SW 1271 (cell line): ENCODE measurements around the gene TRANK1.
"Not testable (repeated sequence)": the region's sequence is repeated elsewhere in the genome, so short reads cannot be mapped to it uniquely, and the experiment has no call there.

Source experiments
- DNase-seq, 2 experiments: peaks; one replicate each; lab custom pipeline; 2025; lab: John Stamatoyannopoulos, UW

Gene TRANK1

GRCh38 chr3:36892457-36893136 is 52.3 kb downstream of the TRANK1 start:
- no peak for DNase-seq

GRCh38 chr3:36891701-36892160 is 53.1 kb downstream of the TRANK1 start:
- no peak for DNase-seq

DNA sequence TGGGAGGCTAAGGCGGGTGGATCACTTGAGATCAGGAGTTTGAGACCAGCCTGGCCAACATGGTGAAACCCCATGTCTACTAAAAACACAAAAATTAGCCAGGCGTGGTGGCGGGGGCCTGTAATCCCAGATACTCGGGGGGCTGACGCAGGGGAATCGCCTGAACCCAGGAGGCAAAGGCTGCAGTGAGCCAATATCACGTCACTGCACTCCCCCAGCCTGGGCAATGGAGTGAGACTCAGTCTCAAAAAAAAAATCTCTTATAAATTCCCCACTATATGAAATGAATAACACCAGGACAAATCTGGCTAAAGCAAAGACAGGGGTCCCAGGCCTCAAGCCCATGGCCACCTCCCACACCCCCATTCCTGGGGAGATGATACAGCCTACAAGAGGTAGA is 53.8 kb downstream of the TRANK1 start:
- not testable (repeated sequence) for DNase-seq

GRCh38 chr3:36890261-36890660 is 54.6 kb downstream of the TRANK1 start:
- DNase-seq = no peak

GRCh38 chr3:36881735-36882134 is 63.1 kb downstream of the TRANK1 start:
- no peak for DNase-seq

GRCh38 chr3:36879842-36880241 is 65.0 kb downstream of the TRANK1 start:
- DNase-seq = not testable (repeated sequence)

GRCh38 chr3:36877930-36878685 is 66.7 kb downstream of the TRANK1 start:
- DNase-seq = no peak

DNA sequence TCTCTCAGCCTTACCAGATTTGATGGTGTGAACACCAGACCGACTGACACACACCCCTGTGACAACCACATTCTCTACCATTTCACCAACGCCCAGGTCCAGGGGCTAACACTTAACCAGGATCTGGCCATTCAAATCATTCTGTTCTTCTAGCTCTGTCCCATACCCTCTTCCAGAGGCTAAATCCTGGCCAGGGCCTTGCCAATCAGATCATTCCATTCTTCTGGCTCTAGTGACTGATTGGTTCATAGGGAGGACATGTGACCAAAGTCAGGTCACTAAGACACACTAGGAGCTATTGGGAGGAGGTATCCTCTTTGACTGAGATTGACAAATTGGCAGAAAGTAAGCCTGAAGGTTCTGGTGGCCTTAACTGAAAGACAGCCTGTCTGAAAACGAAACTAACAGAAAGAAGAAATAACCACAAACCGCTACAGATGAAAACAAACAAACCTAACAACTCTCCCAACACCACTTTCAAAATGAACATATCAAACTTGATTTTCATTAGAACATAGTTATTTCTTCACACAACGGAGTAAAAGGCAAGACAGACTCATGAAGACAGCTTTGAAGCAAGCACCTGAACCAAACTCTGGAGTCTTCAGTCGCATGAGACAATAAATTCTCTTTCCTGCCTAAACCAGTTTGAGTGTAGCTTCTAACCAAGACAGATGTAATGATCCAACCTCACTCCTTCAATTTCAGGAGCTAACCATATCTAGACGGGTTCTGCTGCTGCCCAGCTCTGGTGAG is 68.5 kb downstream of the TRANK1 start:
- DNase-seq = no peak

- DNase-seq = no peak
Observed at GRCh38 chr3:36875397-36875796, 69.5 kb downstream of the TRANK1 start.

DNA sequence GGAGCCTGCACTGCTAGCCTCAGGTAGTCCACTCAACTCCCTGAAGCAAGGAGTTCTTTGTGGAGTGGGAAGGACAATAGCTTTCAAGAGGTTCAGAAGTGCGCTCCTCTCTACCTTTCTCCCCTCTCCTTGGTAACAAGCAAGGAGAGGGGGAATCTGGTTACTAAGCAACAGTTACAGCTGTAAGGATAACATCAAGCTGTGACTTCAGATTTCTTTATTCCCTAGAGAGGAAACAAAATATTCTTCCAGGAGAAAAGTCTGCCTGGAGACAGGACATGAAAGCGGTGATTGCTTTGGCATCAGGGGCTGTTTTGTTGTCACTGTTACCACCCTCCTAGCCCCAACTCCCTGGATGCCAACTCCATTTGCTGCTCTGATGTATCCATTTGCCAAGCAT is 70.4 kb downstream of the TRANK1 start:
- no peak for DNase-seq

DNA sequence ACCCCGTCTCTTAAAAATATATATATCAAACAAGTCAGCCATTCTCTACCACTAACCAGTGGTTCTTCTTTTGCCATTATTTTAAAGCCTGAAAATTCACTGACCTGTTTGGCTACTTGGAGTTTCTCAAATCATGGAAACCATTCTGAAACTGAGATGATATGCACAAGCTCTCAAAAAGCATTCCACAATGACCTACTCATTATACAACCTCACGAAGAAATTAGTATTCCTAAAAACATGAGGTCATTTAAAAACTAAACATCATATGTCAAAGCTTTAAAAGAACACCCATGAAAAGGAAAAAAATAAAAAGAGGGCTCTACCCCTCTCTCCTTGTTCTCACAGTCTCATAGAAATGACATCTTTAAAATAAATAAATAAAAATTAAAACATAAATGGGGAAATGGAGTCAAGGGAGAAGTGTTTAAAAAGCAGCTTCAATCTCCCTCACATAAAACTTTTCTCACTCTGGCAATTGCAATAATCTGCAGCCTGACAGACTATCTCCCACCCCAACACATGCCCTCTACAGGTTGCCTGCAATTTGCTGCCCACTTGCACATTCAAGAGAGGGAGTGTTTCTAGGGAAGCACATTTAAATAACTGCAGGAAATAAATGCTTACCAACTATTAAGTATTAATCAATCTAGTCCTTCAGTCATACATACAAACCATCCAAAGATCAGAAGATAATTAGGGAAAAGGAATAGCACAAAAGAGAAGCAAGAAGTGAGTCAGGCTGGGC is 73.3 kb downstream of the TRANK1 start:
- DNase-seq = no peak

- DNase-seq = peak; percentile 40 to 70
Observed at GRCh38 chr3:36868614-36869436, 76.0 kb downstream of the TRANK1 start.

DNA sequence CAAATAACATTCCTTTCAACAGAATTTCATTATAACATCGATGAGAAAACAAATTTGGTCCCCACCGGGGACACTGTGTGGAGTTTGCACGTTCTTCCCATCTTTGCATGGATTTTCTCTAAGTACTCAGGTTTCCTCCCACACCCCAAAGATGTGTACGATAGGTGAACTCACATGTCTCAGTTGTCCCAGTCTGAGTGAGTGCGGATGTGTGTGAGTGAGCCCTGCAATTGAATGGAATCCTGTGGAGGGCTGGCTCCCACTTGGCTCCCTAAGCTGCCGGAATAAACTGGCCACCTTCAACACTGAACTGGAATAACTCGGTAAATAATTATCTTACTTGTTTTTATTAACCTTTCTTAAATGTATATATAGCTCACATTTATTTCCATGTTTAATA is 77.0 kb downstream of the TRANK1 start:
- no peak for DNase-seq

GRCh38 chr3:36866368-36866767 is 78.5 kb downstream of the TRANK1 start:
- no peak for DNase-seq

DNA sequence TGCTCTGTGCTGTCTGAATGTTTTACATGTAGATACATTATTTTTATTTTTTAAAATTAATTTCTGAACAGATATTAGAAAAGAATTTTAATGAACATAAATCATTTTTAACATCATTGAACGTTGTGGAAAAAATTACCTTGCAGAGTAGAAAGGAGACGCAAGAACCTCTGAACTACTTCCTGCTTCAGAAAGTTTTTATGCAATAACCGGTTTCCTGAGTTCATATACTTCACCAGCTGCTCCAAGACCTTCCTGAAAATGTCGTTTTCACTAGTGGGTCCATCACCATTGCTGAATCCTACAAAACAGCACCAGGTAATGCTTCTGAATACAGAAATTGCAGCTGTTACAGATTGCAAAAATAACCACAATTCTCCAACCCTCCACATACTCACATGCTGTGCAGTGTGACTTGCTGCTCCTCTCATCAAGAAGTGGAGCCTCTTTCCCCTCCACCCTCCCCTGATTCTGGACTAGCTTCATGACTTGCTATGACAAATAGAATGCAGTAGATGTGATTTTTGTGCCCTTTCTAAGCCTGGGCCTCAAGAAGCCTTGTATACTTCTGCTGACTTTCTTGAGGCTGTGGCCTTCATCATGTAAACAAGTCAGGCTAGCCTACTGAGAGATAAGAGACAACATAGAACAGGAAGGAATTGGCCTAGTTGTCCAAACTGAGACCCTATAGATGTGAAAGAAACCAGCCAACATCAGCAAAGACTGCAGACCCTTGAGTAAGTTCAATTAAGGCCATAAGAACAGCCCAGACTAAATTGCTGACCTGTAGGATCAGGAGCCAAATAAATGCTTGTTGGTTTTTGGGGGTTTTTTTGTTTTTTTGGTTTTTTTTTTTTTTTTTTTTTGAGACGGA is 80.4 kb downstream of the TRANK1 start:
- no peak for DNase-seq

DNA sequence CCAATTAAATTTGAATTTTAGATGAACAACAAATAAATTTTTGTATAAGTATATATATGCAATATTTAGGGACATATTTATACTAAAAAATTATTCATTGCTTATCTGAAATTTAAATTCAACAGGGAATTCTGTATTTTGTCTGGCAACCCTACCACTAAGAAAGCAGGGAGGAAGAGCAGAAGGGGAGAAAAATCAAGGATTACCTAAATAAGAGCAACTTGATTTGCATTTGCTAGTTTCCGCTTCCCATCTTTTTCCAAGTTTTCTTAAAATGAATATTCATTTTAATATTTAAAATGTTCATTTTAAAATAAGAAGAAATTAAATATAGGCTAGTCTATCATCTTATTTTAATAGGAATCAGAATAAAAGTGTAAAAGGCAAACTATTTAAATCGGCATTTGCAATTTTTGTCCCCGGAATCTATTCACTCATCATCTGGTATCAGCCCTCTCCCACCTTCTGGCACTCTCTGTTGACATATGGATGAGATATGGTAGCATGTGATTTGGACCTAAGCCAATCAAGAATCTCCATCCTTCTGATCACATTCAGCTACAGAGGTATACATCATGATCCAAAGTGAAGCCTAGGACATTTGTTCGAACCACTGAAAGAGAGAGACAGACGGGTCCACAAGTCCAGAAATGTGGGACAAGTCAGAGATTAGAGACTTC is 82.6 kb downstream of the TRANK1 start:
- no peak for DNase-seq

- no peak for DNase-seq
Observed at GRCh38 chr3:36859494-36859893, 85.4 kb downstream of the TRANK1 start.

DNA sequence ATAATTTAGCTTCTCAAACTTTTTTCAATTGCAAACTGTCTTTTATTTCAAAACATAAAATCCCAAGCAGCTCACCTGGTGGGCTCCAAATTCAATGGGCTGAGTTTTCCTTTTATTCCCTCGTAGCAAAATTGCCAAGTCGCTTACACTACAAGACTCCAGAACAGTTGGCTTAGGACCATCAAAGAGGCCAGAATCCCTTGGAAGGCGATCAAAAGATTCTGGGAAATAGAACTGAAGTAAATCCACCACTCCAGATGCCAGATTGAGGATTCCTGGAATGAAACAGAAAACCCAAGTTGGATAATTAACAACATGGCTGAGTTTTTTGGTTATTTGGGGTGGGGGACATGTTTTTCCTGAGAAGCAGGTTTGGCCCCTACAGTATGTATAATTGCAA is 92.8 kb downstream of the TRANK1 start:
- no peak for DNase-seq

DNA sequence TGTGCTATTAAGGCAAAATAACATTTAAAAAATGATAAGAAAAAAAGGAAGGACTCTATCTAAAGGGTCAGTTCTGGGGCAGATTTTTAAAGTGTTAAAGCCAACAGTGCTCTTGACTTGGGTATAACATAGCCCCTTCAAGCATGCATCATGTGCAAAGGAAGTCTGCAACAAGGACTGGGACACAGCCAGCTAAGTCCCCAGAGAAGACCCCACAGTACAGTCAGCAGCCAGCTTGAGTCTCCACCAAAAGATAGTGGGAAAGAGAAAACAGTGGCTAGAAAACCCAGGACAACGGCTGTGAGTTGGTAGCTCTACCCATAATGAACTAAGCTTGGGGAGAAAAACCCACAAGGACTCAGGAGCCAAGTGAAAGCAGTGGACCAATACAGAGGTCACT is 94.1 kb downstream of the TRANK1 start:
- DNase-seq = no peak

GRCh38 chr3:36846406-36846805 is 98.4 kb downstream of the TRANK1 start:
- DNase-seq = no peak
